SU-DHL-6 (cell line): ENCODE measurements around the gene SATB1.

Source experiments
- H2AFZ ChIP-seq: fragments of 200-600 bp; sonication (generic); 2 replicates; pipeline ENCODE4 v1.6.1; 2014; ENCODE audit warnings: low read depth, mild to moderate bottlenecking, moderate library complexity, mixed read lengths, antibody characterized with exemption, low read length; ENCODE audit not compliant: severe bottlenecking
- H3F3A ChIP-seq: fragments of 200-600 bp; shearing (Covaris generic); 2 replicates; pipeline ENCODE4 v1.6.0; 2016; ENCODE audit warnings: antibody characterized with exemption, mild to moderate bottlenecking; ENCODE audit not compliant: insufficient read depth
- H3K27ac ChIP-seq: fragments of 200-600 bp; sonication (generic); 2 replicates; pipeline ENCODE4 v1.5.1; 2016; ENCODE audit warnings: low read depth, mild to moderate bottlenecking, low read length, moderate library complexity, mixed read lengths
- H3K27me3 ChIP-seq: fragments of 200-600 bp; sonication (generic), shearing (Covaris generic); 2 replicates; pipeline ENCODE4 v1.6.0; 2014; ENCODE audit warnings: mild to moderate bottlenecking, low read length
- H3K36me3 ChIP-seq: fragments of 200-600 bp; sonication (generic); 2 replicates; pipeline ENCODE4 v1.6.1; 2014; ENCODE audit warnings: mild to moderate bottlenecking, low read length, mixed read lengths
- H3K4me2 ChIP-seq: fragments of 300-600, 200-600 bp; shearing (Covaris generic), sonication (generic); 2 replicates; pipeline ENCODE4 v1.6.0; 2014; ENCODE audit warnings: low read length, low read depth, mild to moderate bottlenecking; ENCODE audit not compliant: poor library complexity, severe bottlenecking
- H3K4me3 ChIP-seq: fragments of 200-600 bp; sonication (generic); 2 replicates; pipeline ENCODE4 v1.5.1; 2014; ENCODE audit warnings: antibody characterized with exemption, low read length, mild to moderate bottlenecking, mixed read lengths; ENCODE audit not compliant: insufficient read depth, poor library complexity, severe bottlenecking
- H3K79me2 ChIP-seq: fragments of 200-600 bp; sonication (generic); 2 replicates; pipeline ENCODE4 v1.6.1; 2014; ENCODE audit warnings: mild to moderate bottlenecking, low read length, moderate library complexity; ENCODE audit not compliant: insufficient read depth
- H3K9ac ChIP-seq: fragments of 200-600 bp; sonication (generic); 2 replicates; pipeline ENCODE4 v1.7.0; 2014; ENCODE audit warnings: mild to moderate bottlenecking, low read length
- H3K9me2 ChIP-seq: fragments of 200-600 bp; sonication (generic); replicated peaks from 2 replicates; pipeline ENCODE4 v1.6.1; 2014; ENCODE audit warnings: low read length; ENCODE audit not compliant: insufficient read depth
- H3K9me3 ChIP-seq: fragments of 200-600 bp; sonication (generic); 2 replicates; pipeline ENCODE4 v1.6.1; 2014; ENCODE audit warnings: low read length, mixed read lengths; ENCODE audit not compliant: insufficient read depth
- H4K20me1 ChIP-seq: fragments of 200-600 bp; sonication (generic); 2 replicates; pipeline ENCODE4 v1.6.1; 2014; ENCODE audit warnings: low read depth, mild to moderate bottlenecking, antibody characterized with exemption, low read length, moderate library complexity, mixed read lengths
- CTCF ChIP-seq: fragments of 200-600 bp; sonication (generic); IDR thresholded peaks from one replicate; pipeline ENCODE4 v1.5.1; 2017; ENCODE audit warnings: antibody characterized with exemption, mild to moderate bottlenecking, low read length, moderate library complexity; ENCODE audit not compliant: insufficient read depth, poor library complexity, severe bottlenecking
- EZH2phosphoT487 ChIP-seq: fragments of 200-600 bp; sonication (generic), shearing (Covaris generic); conservative IDR thresholded peaks from 2 replicates; pipeline ENCODE4 v1.6.1; 2018; ENCODE audit warnings: mild to moderate bottlenecking, antibody characterized with exemption, low read length, moderate library complexity, mixed read lengths

SATB1 gene

GRCh38 chr3:18372786-18373405 lies 52.2 kb downstream of the SATB1 start:
- Histone ChIP-seq H3K9me2 (no peaks in the 10 kb centered on the region), H3K27ac (no peak overlapping the region), H3K27me3 (no peaks in the 10 kb centered on the region), H4K20me1 (no peaks in the 10 kb centered on the region), H3K4me2 (no peak overlapping the region), H3F3A (no peaks in the 10 kb centered on the region), H2AFZ (no peak overlapping the region), H3K79me2 (no peaks in the 10 kb centered on the region), H3K4me3 (no peak overlapping the region), H3K9me3 (no peaks in the 10 kb centered on the region), H3K36me3 (no peaks in the 10 kb centered on the region), H3K9ac (no peak overlapping the region)
- TF ChIP-seq EZH2phosphoT487 (no peak), CTCF (no peak)

DNA sequence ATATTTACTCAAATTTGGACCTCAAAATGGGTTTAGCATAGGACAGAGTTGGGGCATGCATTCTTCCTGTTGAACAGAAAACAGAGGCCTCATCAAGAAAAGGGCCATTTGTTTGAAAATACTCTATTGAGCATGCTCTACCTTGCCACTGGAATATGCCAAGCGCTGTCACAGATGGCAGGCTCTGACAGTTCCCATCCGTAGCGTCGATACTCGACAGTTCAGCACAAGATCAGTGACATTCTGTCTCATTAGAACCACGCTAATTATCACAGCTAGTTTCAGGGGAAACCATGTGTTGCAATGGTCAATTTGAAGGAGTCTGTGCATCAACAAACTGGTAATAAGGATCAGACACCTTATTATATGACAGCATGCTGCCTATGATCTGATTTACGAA lies 54.5 kb downstream of the SATB1 start:
- Histone ChIP-seq H3K4me3 (no peak overlapping the region), H3K79me2 (no peaks in the 10 kb centered on the region), H3K9me3 (no peaks in the 10 kb centered on the region), H3K27me3 (no peaks in the 10 kb centered on the region), H3K36me3 (no peaks in the 10 kb centered on the region), H2AFZ (no peak overlapping the region), H3K9me2 (no peaks in the 10 kb centered on the region), H4K20me1 (no peaks in the 10 kb centered on the region), H3F3A (no peaks in the 10 kb centered on the region), H3K9ac (no peak overlapping the region), H3K4me2 (no peak overlapping the region), H3K27ac (no peak overlapping the region)
- no peak for TF ChIP-seq EZH2phosphoT487
- no peak for TF ChIP-seq CTCF

GRCh38 chr3:18369551-18370185 lies 55.5 kb downstream of the SATB1 start:
- no peak overlapping the region for H3K9ac ChIP-seq

More at GRCh38 chr3:18369551-18370185, 55.5 kb downstream of the SATB1 start:
- no peak overlapping the region for H3K27ac ChIP-seq
- H3K4me3 ChIP-seq, result no peak overlapping the region
- H3K36me3 ChIP-seq, result no peaks in the 10 kb centered on the region
- no peaks in the 10 kb centered on the region for H3K9me2 ChIP-seq
- no peaks in the 10 kb centered on the region for H3K79me2 ChIP-seq
- no peaks in the 10 kb centered on the region for H3F3A ChIP-seq
- H3K27me3 ChIP-seq, result no peaks in the 10 kb centered on the region
- TF ChIP-seq CTCF, result no peak
- no peak for TF ChIP-seq EZH2phosphoT487
- H2AFZ ChIP-seq, result no peak overlapping the region
- H3K4me2 ChIP-seq, result no peak overlapping the region
- no peaks in the 10 kb centered on the region for H3K9me3 ChIP-seq
- H4K20me1 ChIP-seq, result no peaks in the 10 kb centered on the region
